GM15510 (cell line): ENCODE data around the gene BRS3.

Experiments
- POLR2A ChIP-seq: IDR thresholded peaks from 3 replicates; pipeline ENCODE4 v1.6.1; 2011; ENCODE audit warnings: borderline replicate concordance; ENCODE audit not compliant: insufficient read length; ENCODE audit errors: extremely low read depth

Gene BRS3

DNA sequence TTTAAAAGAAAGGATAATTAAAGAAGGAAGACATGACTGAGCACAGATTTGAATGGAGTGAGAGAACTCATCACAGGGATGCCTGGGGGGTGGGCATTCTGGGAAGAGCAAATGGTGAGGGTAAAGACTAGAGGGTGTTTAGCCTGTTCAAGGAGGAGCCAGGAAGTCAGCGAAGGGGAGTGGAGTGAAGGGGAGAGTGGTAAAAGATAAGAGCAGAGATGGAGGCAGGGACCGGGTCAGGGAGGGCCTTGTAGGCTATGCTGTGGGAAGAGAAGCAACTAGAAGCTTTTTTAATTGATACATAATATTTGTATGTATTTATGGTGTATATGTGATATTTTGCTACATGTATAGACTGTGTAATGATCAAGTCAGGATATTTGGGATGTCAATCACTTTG, 42.0 kb downstream of the BRS3 start:
- no peak for TF ChIP-seq POLR2A

DNA sequence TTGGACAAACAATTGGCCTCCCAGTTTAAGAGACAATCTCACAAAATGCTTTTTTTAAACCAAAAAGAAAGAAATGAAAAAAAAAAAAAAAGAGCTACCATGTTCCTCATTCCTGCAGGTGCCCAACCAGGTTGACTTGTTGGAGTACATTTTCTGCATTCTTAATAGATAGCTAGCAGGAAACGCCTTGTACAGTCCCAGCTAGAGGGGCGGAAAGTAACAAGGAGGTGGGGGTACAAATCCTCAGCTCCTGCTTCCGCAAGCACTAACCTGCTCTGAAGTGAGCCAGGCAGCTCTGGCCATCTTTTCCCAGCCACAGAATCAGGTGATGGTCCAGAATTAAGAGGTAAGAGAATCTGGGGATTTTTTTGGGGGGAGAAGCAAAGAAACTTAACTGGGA, 44.2 kb downstream of the BRS3 start, which contains the start of gene VGLL1:
Gene VGLL1, plus strand, starts transcription at position 265 of the 400 bp plus-strand sequence. CDS start 3,806 bp downstream, outside the sequence.
- no peak for TF ChIP-seq POLR2A

DNA sequence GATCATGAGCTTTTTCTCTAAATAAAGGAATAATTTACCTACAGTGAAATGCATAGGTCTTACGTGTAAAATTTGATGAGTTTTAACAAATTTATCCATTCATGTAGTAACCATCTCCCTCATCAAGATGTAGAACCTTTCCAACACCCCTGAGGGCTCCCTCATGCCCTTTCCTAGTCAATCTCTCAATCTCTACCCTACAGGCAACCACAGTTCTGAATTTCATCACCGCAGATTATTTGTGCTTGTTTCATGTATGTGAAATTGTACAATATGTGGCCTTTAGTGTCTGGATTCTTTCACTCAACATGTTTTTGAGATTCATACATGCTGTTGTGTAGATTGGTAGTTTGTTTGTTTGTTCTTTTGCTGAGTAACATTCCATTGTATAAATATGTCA, 46.4 kb downstream of the BRS3 start:
- no peak for TF ChIP-seq POLR2A

DNA sequence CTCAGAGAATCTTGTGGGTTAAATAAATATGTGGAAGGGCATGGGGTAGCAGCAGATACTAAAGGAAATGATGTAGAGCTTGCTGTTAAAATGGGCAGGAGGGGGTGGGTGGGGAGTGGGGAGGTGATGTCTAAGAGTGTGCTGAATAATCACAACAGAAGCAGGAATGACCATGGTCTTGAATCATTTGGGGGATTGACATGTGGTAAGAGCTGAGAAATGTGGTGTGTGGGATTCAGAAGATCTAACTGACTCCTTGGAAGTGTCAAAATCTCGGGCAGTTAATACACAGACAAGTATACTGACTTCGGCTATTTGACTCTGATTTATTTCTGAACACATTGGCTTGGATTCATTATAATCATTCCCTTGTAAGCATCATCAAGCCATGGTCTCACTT, 51.1 kb downstream of the BRS3 start:
- no peak for TF ChIP-seq POLR2A

DNA sequence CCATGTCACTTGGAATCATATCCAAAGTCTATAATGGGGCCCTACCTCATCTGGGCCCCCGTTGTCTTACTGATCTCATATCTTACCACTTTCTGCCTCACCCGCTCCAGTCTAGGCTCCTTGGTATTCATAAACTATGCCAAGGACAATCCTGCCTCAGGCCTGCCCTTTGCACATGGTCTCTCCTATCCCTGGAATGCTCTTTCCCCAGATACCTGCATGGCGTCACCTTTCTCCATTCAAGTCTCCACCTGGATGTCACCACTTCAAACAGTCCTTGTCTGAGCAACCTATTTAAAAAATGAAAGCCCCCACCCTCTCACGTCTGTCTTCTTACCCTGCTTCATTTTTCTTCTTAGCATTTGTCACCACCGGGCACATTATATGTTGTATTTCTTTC, 52.5 kb downstream of the BRS3 start:
- TF ChIP-seq POLR2A: no peak

DNA sequence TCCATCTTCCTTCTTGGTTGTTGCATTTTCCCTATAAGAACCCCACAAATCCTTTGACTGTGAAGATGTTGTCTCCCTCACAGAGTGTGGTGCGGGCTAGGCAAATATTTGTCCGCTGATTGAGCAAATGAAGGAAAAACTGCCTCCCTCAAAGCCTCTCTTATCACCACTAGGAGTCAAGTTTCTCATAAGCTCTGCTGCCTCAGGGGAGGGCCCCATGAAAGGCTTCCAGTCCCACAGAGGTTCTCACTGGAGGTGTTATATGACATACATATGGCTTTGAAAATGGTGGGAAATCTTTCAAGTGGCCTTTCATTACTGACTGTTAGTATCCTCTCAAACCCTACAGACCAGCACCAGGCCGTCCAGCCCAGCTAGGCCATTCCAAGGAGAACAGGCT, 53.5 kb downstream of the BRS3 start:
- no peak for TF ChIP-seq POLR2A

DNA sequence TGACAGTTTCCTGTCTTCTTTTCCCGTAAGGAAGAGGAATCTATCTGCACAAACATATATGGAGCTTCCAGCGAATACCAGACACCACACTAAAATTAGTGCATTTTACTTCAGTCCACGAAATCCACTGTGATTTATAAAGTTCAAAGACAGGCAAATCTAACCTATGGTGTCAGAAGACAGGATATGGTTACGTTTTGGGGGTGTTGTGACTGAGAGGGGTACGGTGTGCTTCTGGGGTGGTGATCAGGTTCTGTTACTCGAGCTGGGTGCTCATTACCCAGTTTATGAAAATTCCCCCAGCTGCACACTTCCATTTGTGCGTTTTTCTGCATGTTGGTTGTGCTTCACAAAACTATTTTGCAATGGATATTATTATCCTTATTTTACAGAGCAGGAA, 54.5 kb downstream of the BRS3 start:
- no peak for TF ChIP-seq POLR2A
